OCI-LY7 (cell line): ENCODE results near the gene MYOM3. TPM values are rescaled to one million over a fixed set of nuclear protein-coding genes. Genes with fewer than 3 reads are reported as not detected.

ENCODE experiments used
- BruUV-seq: library from RNA; stranded (reverse); fragments of 400-500 nt; replicated peaks from 2 replicates; lab custom pipeline; 2021; lab: Mats Ljungman, UMichigan
- CTCF ChIA-PET: fragments of 300-600 bp; sonication (Branson Sonifier 250); formaldehyde crosslinking; loops from one replicate; lab custom pipeline; 2022; ENCODE audit warnings: antibody characterized with exemption; ENCODE audit not compliant: unreplicated experiment; lab: Charles Lee
- POLR2A ChIA-PET: fragments of 300-600 bp; sonication (Branson Sonifier 250); formaldehyde crosslinking; loops from one replicate; lab custom pipeline; 2022; ENCODE audit warnings: antibody characterized with exemption; lab: Charles Lee
- DNase-seq: peaks from one replicate; pipeline ENCODE4 v3.0.0-alpha.2; 2015; ENCODE audit warnings: low spot score
- H2AFZ ChIP-seq: fragments of 200-600 bp; sonication (generic), shearing (Covaris generic); 2 replicates; pipeline ENCODE4 v1.6.1; 2014; ENCODE audit warnings: mild to moderate bottlenecking, antibody characterized with exemption, low read length, moderate library complexity
- H3K27ac ChIP-seq: fragments of 200-600 bp; sonication (generic); 2 replicates; pipeline ENCODE4 v1.5.1; 2014; ENCODE audit warnings: mixed run types, low read depth, mild to moderate bottlenecking, moderate library complexity, low read length, inconsistent platforms; ENCODE audit not compliant: poor library complexity, severe bottlenecking
- H3K36me3 ChIP-seq: fragments of 200-600 bp; sonication (generic); 2 replicates; pipeline ENCODE4 v1.6.1; 2014; ENCODE audit warnings: mild to moderate bottlenecking, antibody characterized with exemption, low read length, moderate library complexity, mixed read lengths; ENCODE audit not compliant: insufficient read depth
- H3K4me1 ChIP-seq: fragments of 200-600 bp; sonication (generic); 2 replicates; pipeline ENCODE4 v1.5.1; 2014; ENCODE audit warnings: mild to moderate bottlenecking, low read length; ENCODE audit not compliant: insufficient read depth, poor library complexity, severe bottlenecking
- H3K4me2 ChIP-seq: fragments of 200-600 bp; sonication (generic); 2 replicates; pipeline ENCODE4 v1.6.1; 2014; ENCODE audit warnings: mild to moderate bottlenecking, low read length
- H3K4me3 ChIP-seq: fragments of 200-600 bp; sonication (generic); 2 replicates; pipeline ENCODE4 v1.5.1; 2014; ENCODE audit warnings: mild to moderate bottlenecking, low read depth, low read length; ENCODE audit not compliant: poor library complexity, severe bottlenecking
- H3K79me2 ChIP-seq: fragments of 200-600 bp; sonication (generic); 2 replicates; pipeline ENCODE4 v1.6.1; 2016; ENCODE audit warnings: low read depth, mild to moderate bottlenecking, low read length, moderate library complexity, mixed read lengths; ENCODE audit not compliant: insufficient read depth
- H3K9me2 ChIP-seq: fragments of 200-600 bp; sonication (generic); 2 replicates; pipeline ENCODE4 v1.6.1; 2016; ENCODE audit warnings: mild to moderate bottlenecking, low read length, mixed read lengths; ENCODE audit not compliant: insufficient read depth
- H3K9me3 ChIP-seq: fragments of 200-600 bp; sonication (generic); 2 replicates; pipeline ENCODE4 v1.6.1; 2014; ENCODE audit warnings: mild to moderate bottlenecking, mixed run types, low read length, mixed read lengths
- H4K20me1 ChIP-seq: fragments of 200-600 bp; sonication (generic); 2 replicates; pipeline ENCODE4 v1.6.1; 2014; ENCODE audit warnings: mild to moderate bottlenecking, antibody characterized with exemption, low read length, moderate library complexity, mixed read lengths; ENCODE audit not compliant: insufficient read depth
- EZH2phosphoT487 ChIP-seq: fragments of 200-600 bp; sonication (generic); IDR thresholded peaks from 2 replicates; pipeline ENCODE4 v1.6.1; 2018; ENCODE audit warnings: low read depth, borderline replicate concordance, mild to moderate bottlenecking, mixed run types, antibody characterized with exemption, low read length, moderate library complexity, mixed read lengths
- intact Hi-C: fragments of 100-400 bp; cut with micrococcal nuclease; formaldehyde crosslinking; loops from one replicate; pipeline ENCODE4 v1.10.0; 2022; ENCODE audit not compliant: unreplicated experiment
- total RNA-seq, 2 experiments: library from RNA; depleted of rRNA in 1 of 2; stranded (reverse); fragments of >200 nt in 1 of 2; shearing (Covaris generic) in 1 of 2; gene quantifications; 2 replicates each; pipeline ENCODE4 v1.2.3, GENCODE V29; 2014 to 2022
- TF ChIP-seq, protein P1 (sequence below): fragments of 200-600 bp; sonication (generic); conservative IDR thresholded peaks from 2 replicates; pipeline ENCODE4 v1.5.1; 2014; ENCODE audit warnings: mild to moderate bottlenecking, antibody characterized with exemption, low read length, moderate library complexity, mixed read lengths

The MYOM3 gene
- total RNA-seq, 2 experiments from 2014 or later = not detected

DNA sequence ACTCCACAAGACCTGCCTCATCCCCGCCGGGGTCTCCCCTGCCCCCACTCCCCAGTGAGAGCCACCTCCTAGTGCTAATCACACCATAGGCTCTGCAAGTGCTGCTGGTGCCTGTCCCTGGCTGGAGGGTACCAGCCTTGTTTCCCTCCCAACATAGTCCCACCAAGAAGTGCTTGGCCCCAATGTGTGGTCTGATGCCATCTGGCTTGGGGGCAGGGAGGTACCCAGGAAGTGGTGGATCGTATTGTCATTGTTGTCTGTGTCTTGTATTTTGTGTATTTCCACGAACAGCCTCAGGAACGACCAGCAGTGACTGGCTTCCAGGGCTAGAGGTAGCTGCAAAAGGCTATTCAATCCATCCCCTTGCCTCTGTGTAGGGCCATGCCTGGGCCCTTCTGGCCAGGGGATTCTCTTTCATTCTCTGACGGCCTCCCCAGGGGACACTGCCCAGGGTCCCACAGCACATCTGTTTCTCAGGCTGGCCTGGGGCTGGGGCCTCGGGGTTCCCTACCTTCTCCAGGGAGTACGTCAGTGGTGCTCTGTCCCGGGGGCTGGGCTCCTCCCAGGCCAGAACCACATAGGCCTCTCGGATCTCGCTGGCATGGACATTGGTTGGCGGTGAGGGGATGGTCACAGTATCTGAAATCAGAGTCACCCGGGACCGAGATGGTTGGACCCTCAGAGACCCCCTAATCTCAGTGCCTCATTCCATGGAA lies 22.8 kb downstream of the MYOM3 start:
- no peaks in the 10 kb centered on the region for H3K4me1 ChIP-seq
- CTCF ChIA-PET = interaction anchor here (0.8 kb wide), 1 partner anchor 23 kb away, joined by 4 read pairs; no protein-coding TSS in a partner anchor
- no TSS peak for BruUV-seq
- H3K79me2 ChIP-seq = no peaks in the 10 kb centered on the region
- no peak overlapping the region for H3K27ac ChIP-seq
- intact Hi-C loops = no loop called here
- peak; percentile 19 for DNase-seq
- H3K4me3 ChIP-seq = no peak overlapping the region
- no peaks in the 10 kb centered on the region for H4K20me1 ChIP-seq
- no peak overlapping the region for H2AFZ ChIP-seq
- POLR2A ChIA-PET = interaction anchor here (0.6 kb wide), 1 partner anchor 367 kb away, joined by 3 read pairs; no protein-coding TSS in a partner anchor
- H3K4me2 ChIP-seq = no peak overlapping the region
- H3K9me3 ChIP-seq = no peaks in the 10 kb centered on the region
- no peaks in the 10 kb centered on the region for H3K36me3 ChIP-seq
- H3K9me2 ChIP-seq = no peaks in the 10 kb centered on the region
- no peak for TF ChIP-seq EZH2phosphoT487
- TF ChIP-seq, protein P1, sequence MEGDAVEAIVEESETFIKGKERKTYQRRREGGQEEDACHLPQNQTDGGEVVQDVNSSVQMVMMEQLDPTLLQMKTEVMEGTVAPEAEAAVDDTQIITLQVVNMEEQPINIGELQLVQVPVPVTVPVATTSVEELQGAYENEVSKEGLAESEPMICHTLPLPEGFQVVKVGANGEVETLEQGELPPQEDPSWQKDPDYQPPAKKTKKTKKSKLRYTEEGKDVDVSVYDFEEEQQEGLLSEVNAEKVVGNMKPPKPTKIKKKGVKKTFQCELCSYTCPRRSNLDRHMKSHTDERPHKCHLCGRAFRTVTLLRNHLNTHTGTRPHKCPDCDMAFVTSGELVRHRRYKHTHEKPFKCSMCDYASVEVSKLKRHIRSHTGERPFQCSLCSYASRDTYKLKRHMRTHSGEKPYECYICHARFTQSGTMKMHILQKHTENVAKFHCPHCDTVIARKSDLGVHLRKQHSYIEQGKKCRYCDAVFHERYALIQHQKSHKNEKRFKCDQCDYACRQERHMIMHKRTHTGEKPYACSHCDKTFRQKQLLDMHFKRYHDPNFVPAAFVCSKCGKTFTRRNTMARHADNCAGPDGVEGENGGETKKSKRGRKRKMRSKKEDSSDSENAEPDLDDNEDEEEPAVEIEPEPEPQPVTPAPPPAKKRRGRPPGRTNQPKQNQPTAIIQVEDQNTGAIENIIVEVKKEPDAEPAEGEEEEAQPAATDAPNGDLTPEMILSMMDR = no peak

GRCh38 chr1:24086466-24086865 lies 25.5 kb downstream of the MYOM3 start:
- TF ChIP-seq, protein P1 = no peak
- no peak for TF ChIP-seq EZH2phosphoT487
- no peak for DNase-seq
- H2AFZ ChIP-seq = no peak overlapping the region
- ChIA-PET CTCF (interaction anchor here (0.6 kb wide), 1 partner anchor 131 kb away, joined by 3 read pairs; no protein-coding TSS in a partner anchor), POLR2A (no interaction called here)
- H4K20me1 ChIP-seq = no peaks in the 10 kb centered on the region
- no peak overlapping the region for H3K4me2 ChIP-seq
- intact Hi-C loops = no loop called here
- H3K4me1 ChIP-seq = no peaks in the 10 kb centered on the region
- H3K27ac ChIP-seq = no peak overlapping the region
- H3K9me3 ChIP-seq = no peaks in the 10 kb centered on the region
- H3K9me2 ChIP-seq = no peaks in the 10 kb centered on the region
- BruUV-seq = no TSS peak
- H3K4me3 ChIP-seq = no peak overlapping the region
- H3K79me2 ChIP-seq = no peaks in the 10 kb centered on the region
- no peaks in the 10 kb centered on the region for H3K36me3 ChIP-seq

DNA sequence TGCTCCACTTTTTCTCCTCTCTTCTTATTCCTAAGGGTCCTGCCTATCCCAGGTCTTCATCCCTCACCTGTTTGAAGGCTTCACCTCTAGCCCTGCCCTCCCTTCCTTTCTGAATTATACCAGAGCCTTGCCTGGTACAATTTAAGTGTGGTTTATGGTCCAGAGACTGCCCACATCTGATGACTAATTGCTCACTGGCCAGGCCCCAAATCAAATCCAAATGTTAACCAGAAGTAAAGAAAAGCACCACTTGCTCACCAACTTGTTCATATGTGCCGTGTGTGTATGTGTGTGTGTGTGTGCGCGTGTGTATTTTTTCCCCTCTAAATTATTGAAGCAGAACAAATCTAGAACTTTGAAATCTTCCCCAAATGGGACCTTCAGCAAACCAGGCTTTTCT lies 26.4 kb downstream of the MYOM3 start:
- intact Hi-C loops = no loop called here
- BruUV-seq = no TSS peak
- Histone ChIP-seq H3K79me2 (no peaks in the 10 kb centered on the region), H2AFZ (no peak overlapping the region), H3K4me3 (no peak overlapping the region), H3K4me2 (no peak overlapping the region), H3K4me1 (no peaks in the 10 kb centered on the region), H3K9me2 (no peaks in the 10 kb centered on the region), H4K20me1 (no peaks in the 10 kb centered on the region), H3K9me3 (no peaks in the 10 kb centered on the region), H3K27ac (no peak overlapping the region), H3K36me3 (no peaks in the 10 kb centered on the region)
- ChIA-PET CTCF (no interaction called here), POLR2A (no interaction called here)
- TF ChIP-seq EZH2phosphoT487 = no peak
- DNase-seq = no peak
